Tibial nerve (tissue), 4 donors: ENCODE results near the gene P2RX7. TPM values are rescaled to one million over a fixed set of nuclear protein-coding genes. Genes with fewer than 3 reads are reported as not detected.

Experiments used
- DNase-seq, 2 donors: peaks; one replicate each; pipeline ENCODE4 v3.0.0-alpha.2; 2019; ENCODE audit warnings: low spot score in 2 of 2
- H3K27ac ChIP-seq, 4 donors: fragments of 200-600 bp; sonication (generic) in 3 of 4; one replicate each; pipeline ENCODE4 v1.5.1; 2017 to 2019; ENCODE audit warnings: mild to moderate bottlenecking in 1 of 4
- H3K27me3 ChIP-seq, 2 donors: fragments of 200-600 bp; sonication (generic) in 1 of 2; one replicate each; pipeline versions ENCODE4 v1.5.1 to v1.6.0; 2017 to 2019
- H3K36me3 ChIP-seq, 3 donors: fragments of 200-600 bp; sonication (generic); one replicate each; pipeline ENCODE4 v1.5.1; 2018 to 2019
- H3K4me1 ChIP-seq, 4 donors: fragments of 200-600 bp; sonication (generic) in 3 of 4; one replicate each; pipeline ENCODE4 v1.5.1; 2017 to 2019
- H3K4me3 ChIP-seq, 4 donors: fragments of 200-600 bp; sonication (generic) in 3 of 4; one replicate each; pipeline ENCODE4 v1.5.1; 2017 to 2019; ENCODE audit warnings: mild to moderate bottlenecking in 1 of 4, moderate library complexity in 1 of 4
- H3K9me3 ChIP-seq, 4 donors: fragments of 200-600 bp; sonication (generic) in 3 of 4; one replicate each; pipeline ENCODE4 v1.5.1; 2017 to 2019
- CTCF ChIP-seq, 5 experiments: fragments of 200-600 bp in 3 of 5; fragments of 450-650 bp in 2 of 5; sonication (generic) in 3 of 5; IDR thresholded peaks; one replicate each; pipeline ENCODE4 v1.5.1; 2016 to 2019; ENCODE audit warnings: antibody characterized with exemption in 5 of 5, mild to moderate bottlenecking in 3 of 5, moderate library complexity in 2 of 5
- EP300 ChIP-seq, 2 donors: sonication (generic); formaldehyde crosslinking; IDR thresholded peaks; one replicate each; pipeline ENCODE4 v1.6.1; 2017; ENCODE audit warnings: antibody characterized with exemption in 2 of 2, mild to moderate bottlenecking in 1 of 2
- POLR2A ChIP-seq, 2 donors: fragments of 450-650 bp; IDR thresholded peaks; one replicate each; pipeline ENCODE4 v1.6.1; 2017; ENCODE audit warnings: antibody characterized with exemption in 2 of 2, mild to moderate bottlenecking in 2 of 2, moderate library complexity in 2 of 2
- WGBS, 2 donors: methylation state at CpG; one replicate each; pipeline ENCODE4 v1.1.5; 2018; 5-methylcytosine and 5-hydroxymethylcytosine counted together
- total RNA-seq, 4 donors: library from RNA; depleted of rRNA; stranded (reverse); fragments of >200 nt; gene quantifications; one replicate each; pipeline ENCODE4 v1.1.0, GENCODE V29; 2016

Gene P2RX7
- total RNA-seq, 4 donors from 2014 or later = 5.2 to 13.8 (median 9.5) TPM

GRCh38 chr12:121135320-121135719 lies 2.6 kb downstream of the P2RX7 start:
- no peak overlapping the region for H3K27ac ChIP-seq
- WGBS, 2 donors = 89 to 95% methylated on average over 3 of the region's 3 CpGs
- peaks cover 0 to 40% (median 14%) of the 10 kb centered on the region in 4 donors for H3K4me1 ChIP-seq
- H3K9me3 ChIP-seq = no peaks in the 10 kb centered on the region
- TF ChIP-seq CTCF (IDR thresholded peaks at IDR 0.05) (no peak), POLR2A (IDR thresholded peaks at IDR 0.05) (no peak), EP300 (IDR thresholded peaks at IDR 0.05) (no peak)
- H3K36me3 ChIP-seq = peaks cover 0 to 12% (median 0%) of the 10 kb centered on the region in 3 donors
- H3K27me3 ChIP-seq = no peaks in the 10 kb centered on the region
- no peak overlapping the region for H3K4me3 ChIP-seq
- DNase-seq = no peak

- Histone ChIP-seq H3K4me1 (peaks cover 0 to 27% (median 9%) of the 10 kb centered on the region in 4 donors), H3K4me3 (no peak overlapping the region), H3K27ac (no peak overlapping the region), H3K36me3 (peaks cover 0 to 25% (median 0%) of the 10 kb centered on the region in 3 donors), H3K27me3 (no peaks in the 10 kb centered on the region), H3K9me3 (no peaks in the 10 kb centered on the region)
- 85 to 91% methylated on average over 4 of the region's 4 CpGs for WGBS, 2 donors
- no peak for DNase-seq
- no peak for TF ChIP-seq EP300 (IDR thresholded peaks at IDR 0.05)
- no peak for TF ChIP-seq POLR2A (IDR thresholded peaks at IDR 0.05)
- no peak for TF ChIP-seq CTCF (IDR thresholded peaks at IDR 0.05)
These were observed 4.8 kb downstream of the P2RX7 start for GRCh38 chr12:121137512-121137911.

- TF ChIP-seq CTCF (IDR thresholded peaks at IDR 0.05) = no peak
- no peak for TF ChIP-seq POLR2A (IDR thresholded peaks at IDR 0.05)
- TF ChIP-seq EP300 (IDR thresholded peaks at IDR 0.05) = no peak
- no peaks in the 10 kb centered on the region for H3K27me3 ChIP-seq
- no peaks in the 10 kb centered on the region for H3K9me3 ChIP-seq
- WGBS, 2 donors = 79 to 89% methylated on average over 5 of the region's 5 CpGs
- no peak overlapping the region for H3K4me3 ChIP-seq
- peaks cover 0 to 23% (median 9%) of the 10 kb centered on the region in 4 donors for H3K4me1 ChIP-seq
- H3K36me3 ChIP-seq = peaks cover 0 to 25% (median 0%) of the 10 kb centered on the region in 3 donors
- DNase-seq = no peak
- H3K27ac ChIP-seq = no peak overlapping the region
These were observed 5.6 kb downstream of the P2RX7 start for GRCh38 chr12:121138284-121138683.

- TF ChIP-seq EP300 (IDR thresholded peaks at IDR 0.05) = no peak
- TF ChIP-seq POLR2A (IDR thresholded peaks at IDR 0.05) = no peak
- TF ChIP-seq CTCF (IDR thresholded peaks at IDR 0.05) = no peak
- WGBS, 2 donors = 82 to 92% methylated on average over 5 of the region's 5 CpGs
- H3K4me3 ChIP-seq = no peak overlapping the region
- no peaks in the 10 kb centered on the region for H3K27me3 ChIP-seq
- no peak for DNase-seq
- H3K4me1 ChIP-seq = peaks cover 0 to 13% (median 3%) of the 10 kb centered on the region in 4 donors
- H3K36me3 ChIP-seq = peaks cover 0 to 25% (median 0%) of the 10 kb centered on the region in 3 donors
- no peak overlapping the region for H3K27ac ChIP-seq
- H3K9me3 ChIP-seq = no peaks in the 10 kb centered on the region
These were observed 6.6 kb downstream of the P2RX7 start for GRCh38 chr12:121139286-121139685.

GRCh38 chr12:121142171-121142950 lies 9.7 kb downstream of the P2RX7 start:
- no peak for TF ChIP-seq POLR2A (IDR thresholded peaks at IDR 0.05)
- Histone ChIP-seq H3K27me3 (no peaks in the 10 kb centered on the region), H3K27ac (no peak overlapping the region), H3K9me3 (no peaks in the 10 kb centered on the region), H3K4me3 (no peak overlapping the region), H3K36me3 (peaks cover 0 to 25% (median 0%) of the 10 kb centered on the region in 3 donors), H3K4me1 (peaks cover 0 to 12% (median 0%) of the 10 kb centered on the region in 4 donors)
- no peak for DNase-seq
- 85 to 90% methylated on average over 11 of the region's 11 CpGs for WGBS, 2 donors
